ENCODE measurements around the gene CAPS. TPM values are rescaled to one million over a fixed set of nuclear protein-coding genes. Genes with fewer than 3 reads are reported as not detected.

Gene CAPS
- total RNA-seq, 1 donor from 2014 or later: 8.2 TPM

- H3K4me3 ChIP-seq (ENCODE audit: low read depth, low read length): no peak overlapping the region
- DNase-seq (ENCODE audit: low read depth) (no peak), FAIRE-seq (no peak)
- H3K27me3 ChIP-seq (ENCODE audit: control insufficient read depth, insufficient read depth, low read length): no peaks in the 10 kb centered on the region
- TF ChIP-seq CTCF (IDR thresholded peaks at IDR 0.05; ENCODE audit: insufficient read depth, low read length, severe bottlenecking): no peak
- peaks cover 11% of the 10 kb centered on the region for H3K36me3 ChIP-seq (ENCODE audit: control insufficient read depth, insufficient read depth, low read length)
Observed at GRCh38 chr19:5947435-5947834, 33.4 kb downstream of the CAPS start.

- no peak for TF ChIP-seq CTCF (IDR thresholded peaks at IDR 0.05; ENCODE audit: insufficient read depth, low read length, severe bottlenecking)
- Histone ChIP-seq H3K27me3 (ENCODE audit: control insufficient read depth, insufficient read depth, low read length) (no peaks in the 10 kb centered on the region), H3K4me3 (ENCODE audit: low read depth, low read length) (no peak overlapping the region), H3K36me3 (ENCODE audit: control insufficient read depth, insufficient read depth, low read length) (peaks cover 9% of the 10 kb centered on the region)
- FAIRE-seq (no peak), DNase-seq (ENCODE audit: low read depth) (no peak)
Observed at GRCh38 chr19:5948752-5949564, 34.9 kb downstream of the CAPS start.

- Histone ChIP-seq H3K36me3 (ENCODE audit: control insufficient read depth, insufficient read depth, low read length) (peaks cover 8% of the 10 kb centered on the region), H3K27me3 (ENCODE audit: control insufficient read depth, insufficient read depth, low read length) (no peaks in the 10 kb centered on the region), H3K4me3 (ENCODE audit: low read depth, low read length) (no peak overlapping the region)
- no peak for FAIRE-seq
- no peak for TF ChIP-seq CTCF (IDR thresholded peaks at IDR 0.05; ENCODE audit: insufficient read depth, low read length, severe bottlenecking)
- peak; percentile 71 for DNase-seq (ENCODE audit: low read depth)
Observed at GRCh38 chr19:5949792-5950305, 35.8 kb downstream of the CAPS start.

GRCh38 chr19:5950741-5951140, 36.7 kb downstream of the CAPS start:
- DNase-seq (ENCODE audit: low read depth): no peak
- Histone ChIP-seq H3K27me3 (ENCODE audit: control insufficient read depth, insufficient read depth, low read length) (no peaks in the 10 kb centered on the region), H3K36me3 (ENCODE audit: control insufficient read depth, insufficient read depth, low read length) (peaks cover 6% of the 10 kb centered on the region), H3K4me3 (ENCODE audit: low read depth, low read length) (no peak overlapping the region)
- no peak for FAIRE-seq
- TF ChIP-seq CTCF (IDR thresholded peaks at IDR 0.05; ENCODE audit: insufficient read depth, low read length, severe bottlenecking): no peak

- FAIRE-seq: no peak
- TF ChIP-seq CTCF (IDR thresholded peaks at IDR 0.05; ENCODE audit: insufficient read depth, low read length, severe bottlenecking): no peak
Observed at GRCh38 chr19:5951338-5951861, 37.3 kb downstream of the CAPS start.

More at GRCh38 chr19:5951338-5951861, 37.3 kb downstream of the CAPS start:
- peaks cover 2% of the 10 kb centered on the region for H3K36me3 ChIP-seq (ENCODE audit: control insufficient read depth, insufficient read depth, low read length)
- no peaks in the 10 kb centered on the region for H3K27me3 ChIP-seq (ENCODE audit: control insufficient read depth, insufficient read depth, low read length)
- no peak for DNase-seq (ENCODE audit: low read depth)
- no peak overlapping the region for H3K4me3 ChIP-seq (ENCODE audit: low read depth, low read length)
